GM18909 (cell line): ENCODE results near the gene TEC.
"Not testable (repeated sequence)": the region's sequence is repeated elsewhere in the genome, so short reads cannot be mapped to it uniquely, and the experiment has no call there.

Source experiments
- ATAC-seq: cut with Tn5 transposase; IDR thresholded peaks from one replicate; pipeline ENCODE4 v1.9.1; 2021; ENCODE audit warnings: mild to moderate bottlenecking; ENCODE audit not compliant: unreplicated experiment, poor library complexity

TEC gene

GRCh38 chr4:48243887-48244286 lies 25.8 kb downstream of the TEC start:
- ATAC-seq: no peak

- no peak for ATAC-seq
Observed at GRCh38 chr4:48243429-48243828, 26.2 kb downstream of the TEC start.

- ATAC-seq: no peak
Observed at GRCh38 chr4:48242511-48243195, 27.0 kb downstream of the TEC start.

- ATAC-seq: no peak
Observed at GRCh38 chr4:48241731-48242130, 27.9 kb downstream of the TEC start.

GRCh38 chr4:48237996-48238645 lies 31.5 kb downstream of the TEC start:
- ATAC-seq: no peak

- ATAC-seq: no peak
Observed at GRCh38 chr4:48235050-48235449, 34.6 kb downstream of the TEC start.

- ATAC-seq: no peak
Observed at GRCh38 chr4:48234575-48234974, 35.1 kb downstream of the TEC start.

GRCh38 chr4:48228949-48229348 lies 40.7 kb downstream of the TEC start:
- ATAC-seq: no peak

- ATAC-seq: peak; percentile 66
Observed at GRCh38 chr4:48227662-48228061, 42.0 kb downstream of the TEC start.

GRCh38 chr4:48226199-48226598 lies 43.4 kb downstream of the TEC start:
- no peak for ATAC-seq

- ATAC-seq: no peak
Observed at GRCh38 chr4:48225368-48226141, 44.1 kb downstream of the TEC start.

GRCh38 chr4:48224606-48225005 lies 45.0 kb downstream of the TEC start:
- no peak for ATAC-seq

GRCh38 chr4:48223633-48224295 lies 45.9 kb downstream of the TEC start:
- no peak for ATAC-seq

- no peak for ATAC-seq
Observed at GRCh38 chr4:48222491-48222890, 47.1 kb downstream of the TEC start.

GRCh38 chr4:48219430-48219829 lies 50.2 kb downstream of the TEC start:
- ATAC-seq: not testable (repeated sequence)

GRCh38 chr4:48216563-48216962 lies 53.1 kb downstream of the TEC start:
- no peak for ATAC-seq

GRCh38 chr4:48215977-48216376 lies 53.7 kb downstream of the TEC start:
- no peak for ATAC-seq

GRCh38 chr4:48212165-48212564 lies 57.5 kb downstream of the TEC start:
- ATAC-seq: peak; percentile 87

- ATAC-seq: no peak
Observed at GRCh38 chr4:48210966-48211328, 58.7 kb downstream of the TEC start.

GRCh38 chr4:48205626-48206025 lies 64.0 kb downstream of the TEC start:
- no peak for ATAC-seq

- ATAC-seq: no peak
Observed at GRCh38 chr4:48205107-48205506, 64.5 kb downstream of the TEC start.
